D721Med (cell line): ENCODE data around the gene UBE2E1.
A peak's percentile ranks its signal among the peaks of the same experiment; 100 is the strongest.

Experiments used
- DNase-seq: peaks from one replicate; pipeline ENCODE4 v3.0.0; 2011; ENCODE audit warnings: low spot score; ENCODE audit not compliant: insufficient read length
- FAIRE-seq: peaks from 2 replicates; lab custom pipeline; 2011; peaks lifted over from hg19 to GRCh38; lab: Jason Lieb, UNC
- CTCF ChIP-seq: IDR thresholded peaks from 2 replicates; pipeline ENCODE4 v1.5.1; 2012; ENCODE audit warnings: mild to moderate bottlenecking, control low read depth; ENCODE audit not compliant: insufficient read depth; ENCODE audit errors: missing control alignments

Gene UBE2E1

GRCh38 chr3:23810343-23811184 lies 4.8 kb downstream of the UBE2E1 start:
- FAIRE-seq, result no peak
- peak; percentile 15 for TF ChIP-seq CTCF
- peak; percentile 33 for DNase-seq

GRCh38 chr3:23811185-23811527 lies 5.4 kb downstream of the UBE2E1 start:
- TF ChIP-seq CTCF, result no peak
- DNase-seq (no peak), FAIRE-seq (no peak)

GRCh38 chr3:23811919-23812318 lies 6.2 kb downstream of the UBE2E1 start:
- no peak for TF ChIP-seq CTCF
- FAIRE-seq (no peak), DNase-seq (no peak)

GRCh38 chr3:23815879-23816278 lies 10.1 kb downstream of the UBE2E1 start:
- DNase-seq (no peak), FAIRE-seq (no peak)
- TF ChIP-seq CTCF, result no peak

- DNase-seq, result no peak
- no peak for FAIRE-seq
- TF ChIP-seq CTCF, result no peak
Observed at GRCh38 chr3:23816721-23817120, 11.0 kb downstream of the UBE2E1 start.

- TF ChIP-seq CTCF, result no peak
- DNase-seq (no peak), FAIRE-seq (no peak)
Observed at GRCh38 chr3:23817508-23818223, 11.9 kb downstream of the UBE2E1 start.
